SU-DHL-6 (cell line): ENCODE measurements around the gene MAGI3.

Source experiments
- EZH2phosphoT487 ChIP-seq: fragments of 200-600 bp; sonication (generic), shearing (Covaris generic); conservative IDR thresholded peaks from 2 replicates; pipeline ENCODE4 v1.6.1; 2018; ENCODE audit warnings: mild to moderate bottlenecking, antibody characterized with exemption, low read length, moderate library complexity, mixed read lengths
- TF ChIP-seq, protein P1 (sequence below): fragments of 200-600 bp; sonication (generic); IDR thresholded peaks from one replicate; pipeline ENCODE4 v1.5.1; 2017; ENCODE audit warnings: antibody characterized with exemption, mild to moderate bottlenecking, low read length, moderate library complexity; ENCODE audit not compliant: insufficient read depth, poor library complexity, severe bottlenecking

GRCh38 chr1:113388017-113388620 lies 2.2 kb upstream of the MAGI3 start:
- TF ChIP-seq, protein P1, sequence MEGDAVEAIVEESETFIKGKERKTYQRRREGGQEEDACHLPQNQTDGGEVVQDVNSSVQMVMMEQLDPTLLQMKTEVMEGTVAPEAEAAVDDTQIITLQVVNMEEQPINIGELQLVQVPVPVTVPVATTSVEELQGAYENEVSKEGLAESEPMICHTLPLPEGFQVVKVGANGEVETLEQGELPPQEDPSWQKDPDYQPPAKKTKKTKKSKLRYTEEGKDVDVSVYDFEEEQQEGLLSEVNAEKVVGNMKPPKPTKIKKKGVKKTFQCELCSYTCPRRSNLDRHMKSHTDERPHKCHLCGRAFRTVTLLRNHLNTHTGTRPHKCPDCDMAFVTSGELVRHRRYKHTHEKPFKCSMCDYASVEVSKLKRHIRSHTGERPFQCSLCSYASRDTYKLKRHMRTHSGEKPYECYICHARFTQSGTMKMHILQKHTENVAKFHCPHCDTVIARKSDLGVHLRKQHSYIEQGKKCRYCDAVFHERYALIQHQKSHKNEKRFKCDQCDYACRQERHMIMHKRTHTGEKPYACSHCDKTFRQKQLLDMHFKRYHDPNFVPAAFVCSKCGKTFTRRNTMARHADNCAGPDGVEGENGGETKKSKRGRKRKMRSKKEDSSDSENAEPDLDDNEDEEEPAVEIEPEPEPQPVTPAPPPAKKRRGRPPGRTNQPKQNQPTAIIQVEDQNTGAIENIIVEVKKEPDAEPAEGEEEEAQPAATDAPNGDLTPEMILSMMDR = no peak
- TF ChIP-seq EZH2phosphoT487 = no peak
